H1 (cell line): ENCODE measurements around the gene HMCN1. TPM values are rescaled to one million over a fixed set of nuclear protein-coding genes. Genes with fewer than 3 reads are reported as not detected.

Experiments used
- CTCF ChIA-PET: fragments of 300-600 bp; sonication (Branson Sonifier 250); formaldehyde crosslinking; loops from one replicate; lab custom pipeline; 2021; ENCODE audit not compliant: partially characterized antibody; lab: Charles Lee
- POLR2A ChIA-PET: fragments of 300-600 bp; sonication (Branson Sonifier 250); formaldehyde crosslinking; loops from one replicate; lab custom pipeline; 2021; ENCODE audit warnings: inconsistent platforms; ENCODE audit not compliant: partially characterized antibody; lab: Charles Lee
- DNase-seq, 2 experiments: peaks; one replicate each; pipeline versions ENCODE4 v3.0.0 to v3.0.0-alpha.2; 2010 to 2022; ENCODE audit warnings: low spot score in 2 of 2, low read depth in 1 of 2, mixed read lengths in 1 of 2
- FAIRE-seq: peaks from 2 replicates; lab custom pipeline; 2011; peaks lifted over from hg19 to GRCh38; lab: Jason Lieb, UNC
- H2AFZ ChIP-seq: 2 replicates; pipeline ENCODE4 v1.8.1; 2012; ENCODE audit warnings: low read length, inconsistent platforms
- H2AK5ac ChIP-seq: 2 replicates; pipeline ENCODE4 v1.6.1; 2013; ENCODE audit warnings: low read depth, low read length
- H2BK120ac ChIP-seq: replicated peaks from 2 replicates; pipeline ENCODE3; 2013; ENCODE audit warnings: low read depth, low read length, inconsistent platforms
- H2BK12ac ChIP-seq: 2 replicates; pipeline ENCODE4 v1.6.1; 2013; ENCODE audit warnings: low read depth, low read length
- H2BK15ac ChIP-seq: 2 replicates; pipeline ENCODE4 v1.6.1; 2013; ENCODE audit warnings: low read length
- H2BK20ac ChIP-seq: 2 replicates; pipeline ENCODE4 v1.6.1; 2013; ENCODE audit warnings: low read length
- H2BK5ac ChIP-seq: 2 replicates; pipeline ENCODE4 v1.6.1; 2013; ENCODE audit warnings: low read depth, low read length
- H3K14ac ChIP-seq: 2 replicates; pipeline ENCODE4 v1.6.1; 2013; ENCODE audit warnings: inconsistent platforms; ENCODE audit not compliant: insufficient read length
- H3K18ac ChIP-seq: 2 replicates; pipeline ENCODE4 v1.6.1; 2013; ENCODE audit warnings: low read length; ENCODE audit errors: extremely low read depth
- H3K23ac ChIP-seq: 2 replicates; pipeline ENCODE4 v1.6.1; 2013; ENCODE audit warnings: inconsistent platforms; ENCODE audit not compliant: insufficient read length
- H3K23me2 ChIP-seq: 2 replicates; pipeline ENCODE4 v1.6.1; 2013; ENCODE audit warnings: low read depth, low read length
- H3K27ac ChIP-seq: 2 replicates; pipeline ENCODE4 v1.6.1; 2011; ENCODE audit warnings: low read depth, low read length, inconsistent platforms
- H3K27me3 ChIP-seq, 4 experiments: replicated peaks in 1 of 4; 1 replicate in 1 of 4; 2 replicates in 3 of 4; pipeline versions ENCODE4 v1.6.1 to v1.8.1; 2011 to 2013; ENCODE audit warnings: low read length in 3 of 4, mild to moderate bottlenecking in 3 of 4, inconsistent platforms in 2 of 4, mixed read lengths in 2 of 4, moderate library complexity in 1 of 4; ENCODE audit not compliant: control insufficient read depth in 3 of 4, insufficient read depth in 3 of 4; ENCODE audit errors: extremely low read depth in 1 of 4
- H3K36me3 ChIP-seq, 4 experiments: 2 replicates each; pipeline versions ENCODE4 v1.6.1 to v1.8.1; 2011 to 2013; ENCODE audit warnings: mild to moderate bottlenecking in 4 of 4, low read length in 3 of 4, moderate library complexity in 2 of 4, control low read depth in 1 of 4, inconsistent platforms in 1 of 4; ENCODE audit not compliant: insufficient read depth in 4 of 4, control insufficient read depth in 2 of 4
- H3K4ac ChIP-seq: replicated peaks from 2 replicates; pipeline ENCODE3; 2013; ENCODE audit warnings: low read length, low read depth, mixed read lengths, inconsistent platforms; ENCODE audit not compliant: insufficient read length
- H3K4me1 ChIP-seq, 4 experiments: replicated peaks in 1 of 4; 1 replicate in 1 of 4; 2 replicates in 3 of 4; pipeline versions ENCODE4 v1.6.1 to v1.8.1; 2011 to 2013; ENCODE audit warnings: low read length in 3 of 4, inconsistent platforms in 2 of 4, mixed read lengths in 1 of 4; ENCODE audit not compliant: insufficient read depth in 4 of 4, control insufficient read depth in 3 of 4
- H3K4me2 ChIP-seq, 2 experiments: 2 replicates each; pipeline versions ENCODE4 v1.6.1 to v1.8.1; 2011 to 2013; ENCODE audit warnings: low read depth in 2 of 2, low read length in 2 of 2, control low read depth in 1 of 2, inconsistent platforms in 1 of 2, mild to moderate bottlenecking in 1 of 2; ENCODE audit not compliant: insufficient read depth in 1 of 2
- H3K4me3 ChIP-seq, 4 experiments: fragments of 200-600, 300-600 bp in 1 of 4; sonication (generic), shearing (Covaris generic), sonication (Bioruptor Twin) in 1 of 4; 2 replicates each; pipeline versions ENCODE4 v1.5.1 to v1.8.1; 2011 to 2016; ENCODE audit warnings: low read length in 4 of 4, low read depth in 3 of 4, control low read depth in 2 of 4, inconsistent platforms in 2 of 4, mild to moderate bottlenecking in 2 of 4, mixed read lengths in 1 of 4, moderate library complexity in 1 of 4; ENCODE audit not compliant: insufficient read depth in 2 of 4; ENCODE audit errors: extremely low read depth in 1 of 4
- H3K56ac ChIP-seq: replicated peaks from 2 replicates; pipeline ENCODE3; 2013; ENCODE audit warnings: low read depth, mild to moderate bottlenecking, mixed read lengths, low read length, inconsistent platforms; ENCODE audit not compliant: insufficient read length
- H3K79me1 ChIP-seq: 2 replicates; pipeline ENCODE4 v1.6.1; 2013; ENCODE audit warnings: low read depth, low read length, control low read depth
- H3K79me2 ChIP-seq, 2 experiments: 2 replicates each; pipeline versions ENCODE4 v1.6.1 to v1.8.1; 2012 to 2013; ENCODE audit warnings: low read length in 2 of 2, mild to moderate bottlenecking in 2 of 2, inconsistent platforms in 1 of 2; ENCODE audit not compliant: insufficient read depth in 2 of 2, control insufficient read depth in 1 of 2
- H3K9ac ChIP-seq, 4 experiments: replicated peaks in 1 of 4; 1 replicate in 1 of 4; 2 replicates in 3 of 4; pipeline versions ENCODE4 v1.6.1 to v1.8.1; 2011 to 2013; ENCODE audit warnings: low read depth in 3 of 4, low read length in 3 of 4, control low read depth in 2 of 4, mild to moderate bottlenecking in 2 of 4, moderate library complexity in 2 of 4, inconsistent platforms in 1 of 4; ENCODE audit errors: extremely low read depth in 1 of 4
- H3K9me3 ChIP-seq, 2 experiments: 2 replicates each; pipeline versions ENCODE4 v1.6.1 to v1.8.1; 2012 to 2013; ENCODE audit warnings: mild to moderate bottlenecking in 2 of 2, moderate library complexity in 2 of 2, control low read depth in 1 of 2, inconsistent platforms in 1 of 2, low read depth in 1 of 2, low read length in 1 of 2, mixed read lengths in 1 of 2; ENCODE audit not compliant: insufficient read depth in 2 of 2
- H4K20me1 ChIP-seq, 2 experiments: replicated peaks in 1 of 2; 2 replicates each; pipeline versions ENCODE3 to v1.8.1; 2011 to 2013; ENCODE audit warnings: inconsistent platforms in 2 of 2, low read length in 2 of 2, mild to moderate bottlenecking in 1 of 2; ENCODE audit not compliant: insufficient read depth in 2 of 2, control insufficient read depth in 1 of 2
- H4K5ac ChIP-seq: 2 replicates; pipeline ENCODE4 v1.6.1; 2013; ENCODE audit warnings: low read length, low read depth, mixed read lengths, inconsistent platforms; ENCODE audit not compliant: insufficient read length
- H4K8ac ChIP-seq: 2 replicates; pipeline ENCODE4 v1.8.0; 2013; ENCODE audit warnings: mild to moderate bottlenecking, moderate library complexity, low read length, inconsistent platforms; ENCODE audit not compliant: insufficient read depth; ENCODE audit errors: extremely low read depth
- H4K91ac ChIP-seq: replicated peaks from 2 replicates; pipeline ENCODE3; 2013; ENCODE audit warnings: low read length, mixed read lengths, inconsistent platforms; ENCODE audit not compliant: insufficient read length
- ATF2 ChIP-seq: IDR thresholded peaks from 2 replicates; pipeline ENCODE4 v1.6.1; 2012; ENCODE audit warnings: low read length, inconsistent platforms
- ATF3 ChIP-seq: IDR thresholded peaks from 2 replicates; pipeline ENCODE4 v1.6.1; 2011; ENCODE audit warnings: low read depth, mild to moderate bottlenecking, low read length; ENCODE audit not compliant: insufficient read depth
- CHD2 ChIP-seq: IDR thresholded peaks from 2 replicates; pipeline ENCODE4 v1.6.1; 2012; ENCODE audit warnings: low read length, improper control_type of control experiment
- CREB1 ChIP-seq: IDR thresholded peaks from 2 replicates; pipeline ENCODE4 v1.6.1; 2012; ENCODE audit warnings: inconsistent platforms
- CTBP2 ChIP-seq: IDR thresholded peaks from 2 replicates; pipeline ENCODE4 v1.7.0; 2011; ENCODE audit warnings: borderline replicate concordance, mild to moderate bottlenecking, moderate library complexity, mixed read lengths, low read length; ENCODE audit not compliant: insufficient read depth, insufficient read length
- GTF2F1 ChIP-seq: IDR thresholded peaks from 2 replicates; pipeline ENCODE4 v1.6.1; 2012; ENCODE audit warnings: low read depth, low read length, improper control_type of control experiment, borderline replicate concordance
- KDM4A ChIP-seq: IDR thresholded peaks from one replicate; pipeline ENCODE4 v1.7.1; 2012; ENCODE audit warnings: low read depth, mild to moderate bottlenecking, moderate library complexity, low read length, inconsistent platforms; ENCODE audit not compliant: severe bottlenecking
- RNF2 ChIP-seq: fragments of 200-900, 300-1000 bp; sonication (generic); IDR thresholded peaks from 2 replicates; pipeline ENCODE4 v1.7.1; 2016; ENCODE audit warnings: borderline replicate concordance, low read depth, mild to moderate bottlenecking, antibody characterized with exemption, low read length; ENCODE audit not compliant: poor library complexity, severe bottlenecking; ENCODE audit errors: missing control alignments
- RXRA ChIP-seq: IDR thresholded peaks from 2 replicates; pipeline ENCODE4 v1.6.1; 2011; ENCODE audit warnings: low read depth, mild to moderate bottlenecking, low read length, moderate library complexity; ENCODE audit not compliant: insufficient read depth
- SP1 ChIP-seq: IDR thresholded peaks from 2 replicates; pipeline ENCODE4 v1.6.1; 2011; ENCODE audit warnings: low read depth, low read length
- TBP ChIP-seq: IDR thresholded peaks from 2 replicates; pipeline ENCODE4 v1.6.1; 2011; ENCODE audit warnings: low read depth, low read length, improper control_type of control experiment
- polyA plus RNA-seq, 7 experiments: library from polyadenylated mRNA; depleted of rRNA in 3 of 7; stranded (reverse) in 5 of 7; unstranded in 2 of 7; fragments of >200 nt in 5 of 7; fragments of 200-250 nt in 2 of 7; gene quantifications; 1 replicate in 5 of 7; 2 replicates in 1 of 7; 4 replicates in 1 of 7; pipeline versions ENCODE4 v1.2.1 to v1.2.3, GENCODE V29; 2011 to 2013; ENCODE audit warnings: missing spikeins in 2 of 7, mixed read lengths in 2 of 7
- total RNA-seq: library from RNA; stranded (reverse); fragmentation: NEBNext Ultra II Directional; extraction: Animal tissue kit (Norgen Biotek cat#: 25700); gene quantifications from 2 replicates; pipeline ENCODE4 v1.2.1, GENCODE V29; 2021

Gene HMCN1
- total and polyA plus RNA-seq, 2 of the 8 experiments (the other 6 are each of a cell fraction or from before 2014, with no cell fraction given): 13.8 to 14.6 TPM

GRCh38 chr1:185812934-185813333 is 78.7 kb downstream of the HMCN1 start:
- H3K27me3 ChIP-seq: no peaks in the 10 kb centered on the region
- CTCF ChIA-PET: interaction anchor here (0.6 to 5.3 kb wide), 19 partner anchors 9 to 398 kb away, joined by 3 to 25 read pairs (median 3); no protein-coding TSS in a partner anchor
- DNase-seq (no peak), FAIRE-seq (no peak)
- H3K9ac ChIP-seq: no peak overlapping the region
- no peak overlapping the region for H3K14ac ChIP-seq
- no peaks in the 10 kb centered on the region for H3K79me1 ChIP-seq
- H3K79me2 ChIP-seq: no peaks in the 10 kb centered on the region
- no peak overlapping the region for H3K4me2 ChIP-seq
- H3K4ac ChIP-seq: no peak overlapping the region
- H3K4me1 ChIP-seq: peaks cover 0 to 2% (median 0%) of the 10 kb centered on the region in 4 experiments; a peak in 1 of 7 replicates
- no peak overlapping the region for H3K27ac ChIP-seq
- no peak overlapping the region for H2AFZ ChIP-seq
- H4K8ac ChIP-seq: no peak overlapping the region
- POLR2A ChIA-PET: no interaction called here
- H2BK5ac ChIP-seq: no peak overlapping the region
- H3K9me3 ChIP-seq: no peaks in the 10 kb centered on the region
- H3K23me2 ChIP-seq: no peaks in the 10 kb centered on the region
- H2BK20ac ChIP-seq: no peak overlapping the region
- no peak overlapping the region for H2BK12ac ChIP-seq
- no peak overlapping the region for H2BK120ac ChIP-seq
- H4K91ac ChIP-seq: no peak overlapping the region
- no peak overlapping the region for H2BK15ac ChIP-seq
- no peak overlapping the region for H4K5ac ChIP-seq
- no peaks in the 10 kb centered on the region for H3K36me3 ChIP-seq
- no peaks in the 10 kb centered on the region for H4K20me1 ChIP-seq
- H3K4me3 ChIP-seq: no peak overlapping the region
- H3K23ac ChIP-seq: no peak overlapping the region
- H3K56ac ChIP-seq: no peak overlapping the region
- H3K18ac ChIP-seq: no peak overlapping the region
- H2AK5ac ChIP-seq: no peak overlapping the region
- TF ChIP-seq ATF2 (no peak), RNF2 (no peak), CREB1 (no peak), TBP (no peak), KDM4A (no peak), GTF2F1 (no peak), RXRA (no peak), CTBP2 (no peak), SP1 (no peak), ATF3 (no peak), CHD2 (no peak)
